K562 (cell line): ENCODE measurements around the gene URM1. TPM values are rescaled to one million over a fixed set of nuclear protein-coding genes. Genes with fewer than 3 reads are reported as not detected.

Experiments
- ATAC-seq: fragments of 200-7000 bp; cut with Tn5 transposase; 3 replicates; pipeline ENCODE4 v1.9.1; 2020; ENCODE audit warnings: moderate library complexity
- BruUV-seq: library from RNA; stranded (reverse); fragments of 400-500 nt; replicated peaks from 2 replicates; lab custom pipeline; 2021; lab: Mats Ljungman, UMichigan
- CTCF ChIA-PET: fragments of 300-600 bp; formaldehyde crosslinking; extraction: SDS; loops from one replicate; lab custom pipeline; 2021; ENCODE audit warnings: low intra/inter-chr PET ratio; lab: Yijun Ruan, JAX
- POLR2A ChIA-PET: fragments of 300-600, 350-650 bp; sonication (Branson Sonifier 250); formaldehyde crosslinking; extraction: SDS; loops from one replicate; lab custom pipeline; 2021; ENCODE audit warnings: antibody characterized with exemption, inconsistent platforms; lab: Yijun Ruan, JAX
- DNase-seq, 4 experiments: peaks; one replicate each; pipeline versions ENCODE4 v3.0.0 to v3.0.0-alpha.2; 2011 to 2018; ENCODE audit warnings: low spot score in 3 of 4, mixed read lengths in 3 of 4; ENCODE audit errors: extremely low read depth in 1 of 4
- FAIRE-seq: peaks from 2 replicates; lab custom pipeline; 2011; peaks lifted over from hg19 to GRCh38; lab: Jason Lieb, UNC
- H2AFZ ChIP-seq: 2 replicates; pipeline ENCODE4 v1.6.0; 2011; ENCODE audit warnings: low read depth, low read length, control low read depth, inconsistent platforms
- H3K27ac ChIP-seq: fragments of 200-600 bp; 3 replicates; pipeline ENCODE4 v1.8.0; 2011; ENCODE audit warnings: low read depth, mild to moderate bottlenecking, control low read depth, inconsistent platforms, low read length, moderate library complexity, mixed read lengths; ENCODE audit errors: extremely low read depth
- H3K27me3 ChIP-seq, 2 experiments: fragments of 300-600 bp in 1 of 2; 2 replicates in 1 of 2; 3 replicates in 1 of 2; pipeline versions ENCODE4 v1.6.0 to v1.8.0; 2011; ENCODE audit warnings: inconsistent platforms in 2 of 2, low read length in 2 of 2, mild to moderate bottlenecking in 1 of 2, mixed read lengths in 1 of 2, moderate library complexity in 1 of 2; ENCODE audit not compliant: control insufficient read depth in 2 of 2, insufficient read depth in 2 of 2
- H3K36me3 ChIP-seq: fragments of 300-600 bp; 3 replicates; pipeline ENCODE4 v1.8.0; 2011; ENCODE audit warnings: mild to moderate bottlenecking, low read length, inconsistent platforms; ENCODE audit not compliant: control insufficient read depth, insufficient read depth
- H3K4me1 ChIP-seq, 2 experiments: fragments of 200-600 bp in 1 of 2; replicated peaks in 1 of 2; 2 replicates in 1 of 2; 3 replicates in 1 of 2; pipeline versions ENCODE4 v1.5.1 to v1.8.0; 2011; ENCODE audit warnings: inconsistent platforms in 2 of 2, low read length in 2 of 2, mild to moderate bottlenecking in 1 of 2, mixed read lengths in 1 of 2, moderate library complexity in 1 of 2; ENCODE audit not compliant: control insufficient read depth in 2 of 2, insufficient read depth in 2 of 2
- H3K4me2 ChIP-seq: 2 replicates; pipeline ENCODE4 v1.6.1; 2011; ENCODE audit warnings: low read length, control low read depth, inconsistent platforms, mixed read lengths; ENCODE audit not compliant: insufficient read depth
- H3K4me3 ChIP-seq: fragments of 200-600 bp; sonication (generic), shearing (Covaris generic); 2 replicates; pipeline ENCODE4 v1.5.1; 2016; ENCODE audit warnings: control low read depth, inconsistent platforms
- H3K79me2 ChIP-seq: fragments of 200-600 bp; 3 replicates; pipeline ENCODE4 v1.8.0; 2011; ENCODE audit warnings: low read length, inconsistent platforms; ENCODE audit not compliant: control insufficient read depth, insufficient read depth
- H3K9ac ChIP-seq, 2 experiments: 2 replicates each; pipeline versions ENCODE4 v1.6.0 to v1.6.1; 2011; ENCODE audit warnings: low read depth in 2 of 2, low read length in 2 of 2, control low read depth in 1 of 2, inconsistent platforms in 1 of 2, mild to moderate bottlenecking in 1 of 2, mixed read lengths in 1 of 2; ENCODE audit not compliant: insufficient read depth in 1 of 2
- H3K9me1 ChIP-seq: one replicate; pipeline ENCODE4 v1.6.0; 2011; ENCODE audit warnings: inconsistent platforms, mild to moderate bottlenecking, low read length, moderate library complexity; ENCODE audit not compliant: control insufficient read depth, insufficient read depth
- H3K9me3 ChIP-seq: replicated peaks from 2 replicates; pipeline ENCODE4 v1.5.1; 2011; ENCODE audit warnings: low read depth, low read length, inconsistent platforms; ENCODE audit not compliant: control insufficient read depth, insufficient read depth
- H4K20me1 ChIP-seq: replicated peaks from 2 replicates; pipeline ENCODE4 v1.6.1; 2011; ENCODE audit warnings: low read length, inconsistent platforms, mixed read lengths; ENCODE audit not compliant: control insufficient read depth, insufficient read depth
- EGR1 ChIP-seq: fragments of 450-650 bp; conservative IDR thresholded peaks from 2 replicates; pipeline ENCODE4 v1.6.1; 2017; ENCODE audit warnings: mild to moderate bottlenecking
- JUN ChIP-seq, 2 experiments: sonication (generic) in 1 of 2; formaldehyde crosslinking in 1 of 2; IDR thresholded peaks; 2 replicates each; pipeline versions ENCODE4 v1.6.1 to v1.8.0; 2012 to 2022; ENCODE audit warnings: borderline replicate concordance in 2 of 2, mild to moderate bottlenecking in 2 of 2, improper control_type of control experiment in 1 of 2, low read depth in 1 of 2, low read length in 1 of 2, missing genetic modification reagents in 1 of 2
- NR4A1 ChIP-seq, 2 experiments: fragments of 250-450 bp in 1 of 2; fragments of 450-650 bp in 1 of 2; sonication (Bioruptor Pico) in 1 of 2; IDR thresholded peaks; 2 replicates each; pipeline versions ENCODE4 v1.4.0 to v1.6.1; 2016 to 2020; ENCODE audit warnings: mild to moderate bottlenecking in 2 of 2, missing compliant biosample characterization in 1 of 2, missing genetic modification characterization in 1 of 2, moderate library complexity in 1 of 2
- XRCC4 ChIP-seq: IDR thresholded peaks from one replicate; pipeline ENCODE4 v1.6.1; 2011; ENCODE audit not compliant: insufficient read depth, insufficient read length; ENCODE audit errors: extremely low read depth
- ZSCAN29 ChIP-seq: fragments of 450-650 bp; IDR thresholded peaks from 2 replicates; pipeline ENCODE4 v1.6.1; 2017
- WGBS: fragments of 100-300 bp; shearing (Covaris generic); methylation state at CpG from one replicate; pipeline ENCODE4 v1.1.6; 2016; ENCODE audit warnings: low coverage, mixed read lengths; ENCODE audit not compliant: insufficient coverage; ENCODE audit errors: missing lambda C conversion rate; 5-methylcytosine and 5-hydroxymethylcytosine counted together
- in situ Hi-C: fragments of 300-500 bp; cut with MboI; formaldehyde crosslinking; loops from 4 replicates; pipeline ENCODE4 v1.15.0; 2018; ENCODE audit warnings: inconsistent platforms, mixed read lengths
- intact Hi-C: fragments of 100-400 bp; cut with micrococcal nuclease; formaldehyde crosslinking; loops from 2 replicates; pipeline ENCODE4 v1.14.2; 2022
- polyA plus RNA-seq, 8 experiments: library from polyadenylated mRNA; depleted of rRNA in 4 of 8; stranded (reverse) in 5 of 8; unstranded in 3 of 8; fragments of >200 nt; fragmentation: Nextera tagmentation in 2 of 8; fragmentation: Illumina TruSeq in 1 of 8; extraction: Ambion mirVana in 2 of 8; extraction: Trizol in 1 of 8; gene quantifications; 2 replicates each; pipeline versions ENCODE4 v1.2.1 to v1.2.3, GENCODE V29; 2011 to 2014; ENCODE audit warnings: inconsistent platforms in 1 of 8, missing spikeins in 1 of 8
- total RNA-seq, 7 experiments: library from RNA; depleted of rRNA in 6 of 7; stranded (reverse); fragments of >200 nt in 6 of 7; fragmentation: Illumina TruSeq in 2 of 7; extraction: Trizol in 2 of 7; gene quantifications; 2 replicates each; pipeline versions ENCODE4 v1.2.1 to v1.2.3, GENCODE V29; 2011 to 2021; ENCODE audit warnings: low replicate concordance in 1 of 7
- TF ChIP-seq, protein P1 (sequence below): sonication (generic); formaldehyde crosslinking; IDR thresholded peaks from 2 replicates; pipeline ENCODE4 v1.8.0; 2022; ENCODE audit warnings: mild to moderate bottlenecking, missing genetic modification reagents
- TF ChIP-seq, protein P2 (sequence below), 3 experiments: fragments of 200-800 bp in 1 of 3; sonication (Bioruptor generic) in 1 of 3; sonication (generic) in 1 of 3; formaldehyde crosslinking in 1 of 3; IDR thresholded peaks; 2 replicates each; pipeline versions ENCODE4 v1.6.1 to v1.8.0; 2016 to 2022; ENCODE audit warnings: mild to moderate bottlenecking in 2 of 3, missing compliant biosample characterization in 2 of 3, missing genetic modification characterization in 2 of 3, missing genetic modification reagents in 1 of 3
- TF ChIP-seq, protein P3 (sequence below): fragments of 450-650 bp; IDR thresholded peaks from 2 replicates; pipeline ENCODE4 v1.6.1; 2018; ENCODE audit not compliant: partially characterized antibody

Gene URM1
- total and polyA plus RNA-seq, 9 of the 15 experiments (the other 6 are each of a cell fraction or from before 2014, with no cell fraction given): 10.1 to 88.9 (median 53.3) TPM

DNA sequence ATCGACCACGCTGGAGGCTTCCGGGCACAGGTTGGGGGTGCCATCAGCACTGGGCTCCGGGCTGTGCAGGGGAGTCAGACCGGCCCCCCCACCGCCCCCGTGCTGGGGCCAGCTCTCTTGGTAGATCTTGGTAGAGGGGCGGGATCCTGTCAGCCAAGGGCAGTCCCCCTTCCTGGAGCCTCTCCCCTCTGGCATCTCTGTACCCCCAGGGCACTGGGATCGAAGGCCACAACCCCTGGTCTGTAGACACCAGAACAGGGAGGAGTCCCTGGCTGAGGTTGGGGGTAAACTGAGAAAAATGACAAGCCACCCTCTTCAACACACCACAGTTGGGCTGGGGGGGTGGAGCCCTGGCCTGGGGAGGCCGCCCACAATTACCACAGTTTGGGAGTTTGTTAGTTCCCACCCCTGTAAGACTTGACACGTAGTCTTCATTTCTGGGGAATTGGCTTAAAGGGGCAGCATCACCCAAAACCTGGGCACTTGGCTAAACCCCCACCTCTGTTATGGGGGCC lies 50.4 kb downstream of the URM1 start:
- TF ChIP-seq EGR1: peak; percentile 74
- TF ChIP-seq JUN (IDR thresholded peaks at IDR 0.05; ENCODE audit: borderline replicate concordance, low read depth, low read length): no peak
- TF ChIP-seq JUN (CRISPR knock-in tag; IDR thresholded peaks at IDR 0.05; ENCODE audit: borderline replicate concordance): no peak
- TF ChIP-seq ZSCAN29: no peak
- TF ChIP-seq, protein P1, sequence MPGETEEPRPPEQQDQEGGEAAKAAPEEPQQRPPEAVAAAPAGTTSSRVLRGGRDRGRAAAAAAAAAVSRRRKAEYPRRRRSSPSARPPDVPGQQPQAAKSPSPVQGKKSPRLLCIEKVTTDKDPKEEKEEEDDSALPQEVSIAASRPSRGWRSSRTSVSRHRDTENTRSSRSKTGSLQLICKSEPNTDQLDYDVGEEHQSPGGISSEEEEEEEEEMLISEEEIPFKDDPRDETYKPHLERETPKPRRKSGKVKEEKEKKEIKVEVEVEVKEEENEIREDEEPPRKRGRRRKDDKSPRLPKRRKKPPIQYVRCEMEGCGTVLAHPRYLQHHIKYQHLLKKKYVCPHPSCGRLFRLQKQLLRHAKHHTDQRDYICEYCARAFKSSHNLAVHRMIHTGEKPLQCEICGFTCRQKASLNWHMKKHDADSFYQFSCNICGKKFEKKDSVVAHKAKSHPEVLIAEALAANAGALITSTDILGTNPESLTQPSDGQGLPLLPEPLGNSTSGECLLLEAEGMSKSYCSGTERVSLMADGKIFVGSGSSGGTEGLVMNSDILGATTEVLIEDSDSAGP (CRISPR knock-in tag): peak; percentile 86
- TF ChIP-seq, protein P2, sequence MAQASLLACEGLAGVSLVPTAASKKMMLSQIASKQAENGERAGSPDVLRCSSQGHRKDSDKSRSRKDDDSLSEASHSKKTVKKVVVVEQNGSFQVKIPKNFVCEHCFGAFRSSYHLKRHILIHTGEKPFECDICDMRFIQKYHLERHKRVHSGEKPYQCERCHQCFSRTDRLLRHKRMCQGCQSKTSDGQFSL (CRISPR knock-in tag; IDR thresholded peaks at IDR 0.05): peak; percentile 82
- TF ChIP-seq, protein P2 (tag; IDR thresholded peaks at IDR 0.05): no peak
- no peak for TF ChIP-seq NR4A1 (CRISPR knock-in tag; IDR thresholded peaks at IDR 0.05)
- no peak for TF ChIP-seq NR4A1 (tag; IDR thresholded peaks at IDR 0.05)
- TF ChIP-seq, protein P3, sequence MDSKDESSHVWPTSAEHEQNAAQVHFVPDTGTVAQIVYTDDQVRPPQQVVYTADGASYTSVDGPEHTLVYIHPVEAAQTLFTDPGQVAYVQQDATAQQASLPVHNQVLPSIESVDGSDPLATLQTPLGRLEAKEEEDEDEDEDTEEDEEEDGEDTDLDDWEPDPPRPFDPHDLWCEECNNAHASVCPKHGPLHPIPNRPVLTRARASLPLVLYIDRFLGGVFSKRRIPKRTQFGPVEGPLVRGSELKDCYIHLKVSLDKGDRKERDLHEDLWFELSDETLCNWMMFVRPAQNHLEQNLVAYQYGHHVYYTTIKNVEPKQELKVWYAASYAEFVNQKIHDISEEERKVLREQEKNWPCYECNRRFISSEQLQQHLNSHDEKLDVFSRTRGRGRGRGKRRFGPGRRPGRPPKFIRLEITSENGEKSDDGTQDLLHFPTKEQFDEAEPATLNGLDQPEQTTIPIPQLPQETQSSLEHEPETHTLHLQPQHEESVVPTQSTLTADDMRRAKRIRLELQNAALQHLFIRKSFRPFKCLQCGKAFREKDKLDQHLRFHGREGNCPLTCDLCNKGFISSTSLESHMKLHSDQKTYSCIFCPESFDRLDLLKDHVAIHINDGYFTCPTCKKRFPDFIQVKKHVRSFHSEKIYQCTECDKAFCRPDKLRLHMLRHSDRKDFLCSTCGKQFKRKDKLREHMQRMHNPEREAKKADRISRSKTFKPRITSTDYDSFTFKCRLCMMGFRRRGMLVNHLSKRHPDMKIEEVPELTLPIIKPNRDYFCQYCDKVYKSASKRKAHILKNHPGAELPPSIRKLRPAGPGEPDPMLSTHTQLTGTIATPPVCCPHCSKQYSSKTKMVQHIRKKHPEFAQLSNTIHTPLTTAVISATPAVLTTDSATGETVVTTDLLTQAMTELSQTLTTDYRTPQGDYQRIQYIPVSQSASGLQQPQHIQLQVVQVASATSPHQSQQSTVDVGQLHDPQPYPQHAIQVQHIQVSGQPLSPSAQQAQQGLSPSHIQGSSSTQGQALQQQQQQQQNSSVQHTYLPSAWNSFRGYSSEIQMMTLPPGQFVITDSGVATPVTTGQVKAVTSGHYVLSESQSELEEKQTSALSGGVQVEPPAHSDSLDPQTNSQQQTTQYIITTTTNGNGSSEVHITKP: peak; percentile 65
- TF ChIP-seq XRCC4: no peak
- intact Hi-C loops (no loop called here), in situ Hi-C loops (loop anchor here (10.0 kb wide), 1 partner anchor 293 kb away; no protein-coding TSS in a partner anchor)
- ATAC-seq (peak; percentile 4; the same call in 1 of the 3 replicates), DNase-seq (peak in 3 of 4 experiments; percentile 47), FAIRE-seq (no peak)
- H3K4me3 ChIP-seq: peak overlapping the region; percentile 94
- H2AFZ ChIP-seq: peak overlapping the region; percentile 85
- ChIA-PET POLR2A (interaction anchor here (0.6 to 1.1 kb wide), 3 partner anchors 51 to 244 kb away, joined by 3 to 4 read pairs (median 4); partner anchors contain the start of gene URM1), CTCF (no interaction called here)
- peak overlapping the region; percentile 81 for H3K4me2 ChIP-seq
- no TSS peak for BruUV-seq
- H3K79me2 ChIP-seq: peaks cover 8% of the 10 kb centered on the region; the same call in 1 of the 3 replicates
- H3K27ac ChIP-seq: peak overlapping the region; percentile 67
- H3K36me3 ChIP-seq: peaks cover 6% of the 10 kb centered on the region; the same call in 1 of the 3 replicates
- H4K20me1 ChIP-seq: no peaks in the 10 kb centered on the region
- H3K27me3 ChIP-seq: no peaks in the 10 kb centered on the region
- H3K9me1 ChIP-seq: no peaks in the 10 kb centered on the region
- no peaks in the 10 kb centered on the region for H3K9me3 ChIP-seq
- WGBS: 33% methylated on average over 8 of the region's 11 CpGs
- peak overlapping the region; percentile 74 to 98 for H3K9ac ChIP-seq
- H3K4me1 ChIP-seq: peaks cover 15 to 47% of the 10 kb centered on the region in 2 experiments; a peak in 4 of 5 replicates
